Testis (tissue), 3 donors: Measurements from ENCODE around the gene MCCD1. TPM values are rescaled to one million over a fixed set of nuclear protein-coding genes. Genes with fewer than 3 reads are reported as not detected.
A peak's percentile ranks its signal among the peaks of the same experiment; 100 is the strongest.

ENCODE experiments used
- DNase-seq: peaks from one replicate; pipeline ENCODE4 v3.0.0-alpha.2; 2019
- H3K27ac ChIP-seq, 2 donors: fragments of 200-600 bp; sonication (generic); one replicate each; pipeline ENCODE4 v1.5.1; 2019
- H3K27me3 ChIP-seq: fragments of 200-600 bp; sonication (generic); one replicate; pipeline ENCODE4 v1.5.1; 2019
- H3K36me3 ChIP-seq: fragments of 200-600 bp; sonication (generic); one replicate; pipeline ENCODE4 v1.5.1; 2017; ENCODE audit warnings: low read depth; ENCODE audit errors: missing control alignments
- H3K4me1 ChIP-seq: fragments of 200-600 bp; sonication (generic); one replicate; pipeline ENCODE4 v1.5.1; 2019
- H3K4me3 ChIP-seq, 2 donors: fragments of 200-600 bp; sonication (generic); one replicate each; pipeline ENCODE4 v1.5.1; 2017 to 2019
- H3K9me3 ChIP-seq: fragments of 200-600 bp; sonication (generic); one replicate; pipeline ENCODE4 v1.5.1; 2017
- POLR2A ChIP-seq: fragments of 450-650 bp; IDR thresholded peaks from one replicate; pipeline ENCODE4 v1.6.1; 2017; ENCODE audit warnings: antibody characterized with exemption, mild to moderate bottlenecking, moderate library complexity
- WGBS, 2 donors: methylation state at CpG; one replicate each; pipeline ENCODE4 v1.1.5; 2018; 5-methylcytosine and 5-hydroxymethylcytosine counted together
- intact Hi-C: fragments of 100-400 bp; cut with DNase I; formaldehyde crosslinking; loops from one replicate; pipeline ENCODE4 v1.15.1; 2023; ENCODE audit warnings: low total_unique reads
- polyA plus RNA-seq: library from polyadenylated mRNA; stranded (reverse); fragments of 350-450 nt; fragmentation: Illumina TruSeq; extraction: RNeasy Lipid Tissue Mini Kit (QIAGEN cat#74804); gene quantifications from one replicate; pipeline ENCODE4 v1.2.3, GENCODE V29; 2014; ENCODE audit warnings: low read depth, low replicate concordance; ENCODE audit not compliant: insufficient read depth
- total RNA-seq, 2 donors: library from RNA; depleted of rRNA; stranded (reverse); fragments of >200 nt; gene quantifications; one replicate each; pipeline ENCODE4 v1.2.3, GENCODE V29; 2016
- TF ChIP-seq, protein P1 (sequence below), 3 experiments: fragments of 450-650 bp in 2 of 3; fragments of 200-600 bp in 1 of 3; sonication (generic) in 1 of 3; IDR thresholded peaks; one replicate each; pipeline ENCODE4 v1.5.1; 2016 to 2019; ENCODE audit warnings: antibody characterized with exemption in 3 of 3, mild to moderate bottlenecking in 2 of 3, moderate library complexity in 1 of 3

MCCD1 gene
- total and polyA plus RNA-seq, 3 donors from 2014 or later, result not detected

DNA sequence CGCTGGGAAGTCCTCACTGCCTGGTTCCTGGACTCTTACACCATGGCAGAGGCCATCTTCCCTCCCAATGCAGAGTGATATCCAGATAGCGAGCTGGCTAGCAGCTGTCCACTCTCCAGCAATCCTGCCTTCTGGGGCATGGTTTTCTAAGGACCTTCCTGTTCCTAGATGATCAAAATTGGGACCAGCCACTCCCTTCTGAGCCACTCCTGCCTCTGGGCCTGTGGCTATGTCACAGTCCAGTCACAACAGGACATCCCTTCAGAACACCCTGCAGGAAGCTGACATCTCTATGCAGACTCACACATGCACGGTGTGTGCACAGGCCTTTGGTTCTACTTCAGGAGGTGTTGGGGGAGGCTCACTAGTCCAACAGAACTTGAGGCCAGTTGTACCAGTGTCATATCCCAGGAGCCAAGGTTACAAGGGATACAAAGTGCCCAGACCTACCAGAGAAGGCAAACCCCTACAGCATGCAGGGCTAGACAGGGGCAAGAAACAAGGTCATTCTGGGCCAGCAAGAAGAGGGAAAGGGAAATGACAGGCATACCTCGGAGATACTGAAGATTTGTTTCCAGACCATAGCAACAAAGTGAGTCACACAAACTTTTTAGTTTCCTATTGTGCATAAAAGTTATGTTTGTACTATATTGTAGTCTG, 2.7 kb upstream of the MCCD1 start:
- H3K4me3 ChIP-seq, result no peak overlapping the region
- TF ChIP-seq, protein P1, sequence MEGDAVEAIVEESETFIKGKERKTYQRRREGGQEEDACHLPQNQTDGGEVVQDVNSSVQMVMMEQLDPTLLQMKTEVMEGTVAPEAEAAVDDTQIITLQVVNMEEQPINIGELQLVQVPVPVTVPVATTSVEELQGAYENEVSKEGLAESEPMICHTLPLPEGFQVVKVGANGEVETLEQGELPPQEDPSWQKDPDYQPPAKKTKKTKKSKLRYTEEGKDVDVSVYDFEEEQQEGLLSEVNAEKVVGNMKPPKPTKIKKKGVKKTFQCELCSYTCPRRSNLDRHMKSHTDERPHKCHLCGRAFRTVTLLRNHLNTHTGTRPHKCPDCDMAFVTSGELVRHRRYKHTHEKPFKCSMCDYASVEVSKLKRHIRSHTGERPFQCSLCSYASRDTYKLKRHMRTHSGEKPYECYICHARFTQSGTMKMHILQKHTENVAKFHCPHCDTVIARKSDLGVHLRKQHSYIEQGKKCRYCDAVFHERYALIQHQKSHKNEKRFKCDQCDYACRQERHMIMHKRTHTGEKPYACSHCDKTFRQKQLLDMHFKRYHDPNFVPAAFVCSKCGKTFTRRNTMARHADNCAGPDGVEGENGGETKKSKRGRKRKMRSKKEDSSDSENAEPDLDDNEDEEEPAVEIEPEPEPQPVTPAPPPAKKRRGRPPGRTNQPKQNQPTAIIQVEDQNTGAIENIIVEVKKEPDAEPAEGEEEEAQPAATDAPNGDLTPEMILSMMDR (IDR thresholded peaks at IDR 0.05), result no peak
- no peak for TF ChIP-seq POLR2A
- no peaks in the 10 kb centered on the region for H3K36me3 ChIP-seq
- intact Hi-C loops, result no loop called here
- peak; percentile 0 for DNase-seq
- no peaks in the 10 kb centered on the region for H3K9me3 ChIP-seq
- H3K4me1 ChIP-seq, result no peaks in the 10 kb centered on the region
- no peaks in the 10 kb centered on the region for H3K27me3 ChIP-seq
- H3K27ac ChIP-seq, result no peak overlapping the region
- WGBS, 2 donors, result 75 to 84% methylated on average over 4 of the region's 4 CpGs

GRCh38 chr6:31528307-31528777, 420 bp upstream of the MCCD1 start:
- H3K36me3 ChIP-seq, result no peaks in the 10 kb centered on the region
- no peak overlapping the region for H3K27ac ChIP-seq
- no peaks in the 10 kb centered on the region for H3K27me3 ChIP-seq
- no peak for DNase-seq
- no peak for TF ChIP-seq POLR2A
- TF ChIP-seq, protein P1 (IDR thresholded peaks at IDR 0.05), result no peak
- 74 to 83% methylated on average over 4 of the region's 4 CpGs for WGBS, 2 donors
- no peak overlapping the region for H3K4me3 ChIP-seq
- H3K9me3 ChIP-seq, result no peaks in the 10 kb centered on the region
- no peaks in the 10 kb centered on the region for H3K4me1 ChIP-seq
- intact Hi-C loops, result no loop called here

- Histone ChIP-seq H3K27me3 (no peaks in the 10 kb centered on the region), H3K36me3 (no peaks in the 10 kb centered on the region), H3K4me1 (no peaks in the 10 kb centered on the region), H3K9me3 (no peaks in the 10 kb centered on the region), H3K4me3 (no peak overlapping the region), H3K27ac (no peak overlapping the region)
- DNase-seq, result no peak
- intact Hi-C loops, result no loop called here
- 46 to 60% methylated on average over 10 to 12 of the region's 12 CpGs for WGBS, 2 donors
- TF ChIP-seq POLR2A, result no peak
- TF ChIP-seq, protein P1 (IDR thresholded peaks at IDR 0.05), result no peak
These were observed 778 bp downstream of the MCCD1 start for GRCh38 chr6:31529329-31530150.

GRCh38 chr6:31530659-31531058, 1.9 kb downstream of the MCCD1 start:
- H3K27ac ChIP-seq, result no peak overlapping the region
- no peak for TF ChIP-seq POLR2A
- TF ChIP-seq, protein P1 (IDR thresholded peaks at IDR 0.05), result no peak
- H3K4me3 ChIP-seq, result no peak overlapping the region
- WGBS, 2 donors, result 76 to 78% methylated on average over 5 of the region's 6 CpGs
- H3K27me3 ChIP-seq, result no peaks in the 10 kb centered on the region
- intact Hi-C loops, result no loop called here
- no peaks in the 10 kb centered on the region for H3K9me3 ChIP-seq
- DNase-seq, result no peak
- H3K4me1 ChIP-seq, result no peaks in the 10 kb centered on the region
- no peaks in the 10 kb centered on the region for H3K36me3 ChIP-seq
